Endothelial cell of hepatic sinusoid (primary cell): ENCODE data around the gene DHRS2.
"Not testable (repeated sequence)": the region's sequence is repeated elsewhere in the genome, so short reads cannot be mapped to it uniquely, and the experiment has no call there.

Experiments
- in situ Hi-C: cut with HindIII; loops from 2 replicates; pipeline ENCODE4 v1.10.0; 2017; ENCODE audit warnings: low sequenced_read_pairs

DHRS2 gene

DNA sequence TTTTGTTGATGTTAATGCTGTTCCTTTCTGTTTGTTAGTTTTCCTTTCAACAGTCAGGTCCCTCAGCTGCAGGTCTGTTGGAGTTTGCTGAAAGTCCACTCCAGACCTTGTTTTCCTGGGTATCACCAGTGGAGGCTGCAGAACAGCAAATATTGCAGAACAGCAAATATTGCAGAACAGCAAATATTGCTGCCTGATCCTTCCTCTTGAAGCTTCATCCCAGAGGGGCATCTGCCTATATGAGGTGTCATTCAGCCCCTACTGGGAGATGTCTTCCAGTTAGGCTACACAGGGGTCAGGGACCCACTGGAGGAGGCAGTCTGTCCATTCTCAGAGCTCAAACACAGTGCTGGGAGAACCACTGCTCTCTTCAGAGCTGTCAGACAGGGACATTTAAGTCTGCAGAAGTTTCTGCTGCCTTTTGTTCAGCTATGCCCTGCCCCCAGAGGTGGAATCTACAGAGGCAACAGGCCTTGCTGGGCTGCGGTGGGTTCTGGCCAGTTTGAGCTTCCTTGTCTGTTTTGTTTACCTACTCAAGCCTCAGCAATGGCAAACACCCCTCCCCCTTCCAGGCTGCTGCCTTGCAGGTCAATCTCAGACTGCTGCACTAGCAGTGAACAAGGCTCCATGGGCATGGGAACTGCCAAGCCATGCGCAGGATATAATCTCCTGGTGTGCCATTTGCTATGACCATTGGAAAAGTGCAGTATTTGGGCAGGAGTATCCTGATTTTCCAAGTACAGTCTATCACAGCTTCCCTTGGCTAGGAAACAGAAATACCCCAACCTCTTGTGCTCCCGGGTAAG lies 53.7 kb downstream of the DHRS2 start:
- in situ Hi-C loops, result not testable (repeated sequence)

DNA sequence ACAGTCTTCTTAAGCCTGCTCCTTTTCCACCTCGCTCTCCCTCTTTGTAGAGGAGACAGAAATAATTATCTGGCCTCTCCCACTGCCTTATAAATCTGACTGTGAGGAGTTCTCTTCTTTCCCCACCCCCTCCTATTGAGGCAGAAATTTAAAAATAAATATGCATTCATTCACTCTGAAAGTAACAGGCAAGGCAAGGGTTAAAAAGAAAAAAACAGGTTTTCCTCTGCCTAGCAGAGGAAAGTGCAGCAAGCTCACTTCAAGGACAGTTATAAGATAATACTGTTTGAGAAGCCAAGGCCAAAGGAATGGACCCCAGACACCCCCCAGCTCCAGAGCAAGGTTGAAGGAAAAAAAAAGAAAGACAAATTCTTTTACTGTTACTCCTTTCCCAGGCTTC lies 56.3 kb downstream of the DHRS2 start:
- in situ Hi-C loops, result no loop called here

DNA sequence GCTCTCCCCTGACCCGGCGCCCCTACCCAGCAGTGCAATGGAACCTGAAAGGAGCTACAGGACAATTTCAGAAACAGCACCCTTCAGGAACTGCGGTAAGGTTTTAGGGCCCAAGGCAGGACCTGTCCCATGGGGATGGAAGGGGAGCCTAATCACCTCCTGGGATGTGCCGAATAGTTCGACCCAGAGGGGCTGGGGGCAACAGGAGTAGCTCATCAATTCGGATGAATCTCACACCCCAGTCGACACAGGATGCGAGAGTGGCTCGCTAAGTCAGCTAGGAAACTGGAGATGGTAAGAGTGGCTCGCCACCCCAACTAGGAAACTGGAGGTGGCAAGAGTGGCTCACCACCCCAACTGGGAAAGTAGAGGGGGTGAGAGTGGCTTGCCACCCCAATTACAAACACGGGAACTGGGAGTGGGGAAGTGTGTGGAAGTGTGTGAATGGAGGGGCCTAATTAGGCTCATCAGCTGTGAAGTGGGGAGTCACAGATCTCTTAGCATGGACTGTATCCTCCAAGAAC lies 57.1 kb downstream of the DHRS2 start:
- in situ Hi-C loops, result no loop called here

DNA sequence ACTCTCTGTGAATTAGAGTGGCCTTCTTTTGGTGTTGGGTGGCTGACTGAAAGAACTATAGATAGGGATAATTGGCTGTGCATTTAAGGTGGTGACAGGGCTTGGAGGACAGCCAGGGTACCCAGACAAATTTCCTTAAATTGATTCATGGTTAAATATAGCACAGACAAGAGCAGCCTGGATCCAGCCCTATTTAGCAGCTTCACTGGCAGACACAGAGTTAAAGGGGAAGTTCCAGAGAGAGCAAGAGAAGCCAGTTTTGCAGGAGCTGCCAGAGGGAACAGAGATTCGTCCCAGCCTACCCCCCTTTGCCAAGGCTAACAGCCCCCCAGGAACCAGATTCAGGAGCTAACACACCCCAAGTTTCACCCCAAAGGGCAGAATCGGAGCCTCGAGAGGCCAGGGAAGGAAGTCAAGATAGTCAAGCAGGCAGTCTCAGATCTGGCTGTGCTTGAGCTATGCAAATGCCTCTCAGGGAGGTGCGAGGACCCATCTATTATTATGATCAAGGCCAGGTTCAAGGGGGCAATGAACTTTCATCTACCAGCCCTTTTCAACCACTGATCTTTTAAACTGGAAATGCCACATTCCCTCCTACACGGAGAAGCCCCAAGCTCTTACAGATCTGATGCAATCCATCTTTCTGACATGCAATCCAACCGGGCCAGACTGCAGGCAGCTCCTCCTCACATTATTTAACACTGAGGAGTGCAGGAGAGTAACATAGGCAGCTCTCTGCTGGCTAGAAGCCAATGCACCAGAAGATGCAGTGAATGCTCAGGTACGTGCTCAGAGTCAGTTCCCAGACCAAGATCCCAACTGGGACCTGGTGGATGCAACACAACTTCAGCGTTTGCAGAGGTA lies 58.2 kb downstream of the DHRS2 start:
- in situ Hi-C loops, result no loop called here
